B cell (primary cell): ENCODE measurements around the gene PPP4R1. TPM values are rescaled to one million over a fixed set of nuclear protein-coding genes. Genes with fewer than 3 reads are reported as not detected.

ENCODE experiments used
- ATAC-seq: fragments of 200-7000 bp; cut with Tn5 transposase; one replicate; pipeline ENCODE4 v1.10.0; 2021; ENCODE audit warnings: low read depth, mild to moderate bottlenecking, moderate number of reproducible peaks, moderate library complexity
- CTCF ChIA-PET: fragments of 350-600 bp; sonication (Branson Sonifier 250); formaldehyde crosslinking; loops from one replicate; lab custom pipeline; 2021; ENCODE audit warnings: antibody characterized with exemption, inconsistent platforms; lab: Charles Lee
- POLR2A ChIA-PET: fragments of 350-600 bp; sonication (Branson Sonifier 250); formaldehyde crosslinking; loops from one replicate; lab custom pipeline; 2021; ENCODE audit warnings: antibody characterized with exemption; lab: Charles Lee
- DNase-seq: peaks from one replicate; pipeline ENCODE4 v3.0.0; 2013
- H2AFZ ChIP-seq: 2 replicates; pipeline ENCODE4 v1.6.1; 2012; ENCODE audit warnings: mild to moderate bottlenecking, low read depth, low read length; ENCODE audit not compliant: insufficient read depth, poor library complexity, severe bottlenecking
- H3K27ac ChIP-seq, 2 donors: 1 replicate in 1 of 2; 2 replicates in 1 of 2; pipeline ENCODE4 v1.5.1; 2012 to 2013; ENCODE audit warnings: low read length in 2 of 2, mild to moderate bottlenecking in 2 of 2, moderate library complexity in 1 of 2
- H3K27me3 ChIP-seq, 4 experiments: fragments of 200-600 bp in 1 of 4; sonication (generic) in 1 of 4; replicated peaks in 1 of 4; 1 replicate in 2 of 4; 2 replicates in 2 of 4; pipeline versions ENCODE4 v1.6.1 to v1.7.0; 2013 to 2016; ENCODE audit warnings: low read length in 3 of 4, mild to moderate bottlenecking in 2 of 4, mixed read lengths in 1 of 4, moderate library complexity in 1 of 4; ENCODE audit not compliant: insufficient read depth in 4 of 4, control insufficient read depth in 3 of 4; ENCODE audit errors: control extremely low read depth in 1 of 4
- H3K36me3 ChIP-seq, 2 experiments: replicated peaks in 1 of 2; 1 replicate in 1 of 2; 2 replicates in 1 of 2; pipeline versions ENCODE4 v1.6.1 to v1.7.1; 2013; ENCODE audit warnings: low read length in 1 of 2; ENCODE audit not compliant: insufficient read depth in 2 of 2, control insufficient read depth in 1 of 2; ENCODE audit errors: control extremely low read depth in 1 of 2, extremely low read depth in 1 of 2
- H3K4me1 ChIP-seq, 2 donors: fragments of 200-600 bp in 1 of 2; sonication (generic) in 1 of 2; 1 replicate in 1 of 2; 2 replicates in 1 of 2; pipeline versions ENCODE4 v1.5.1 to v1.6.1; 2013 to 2017; ENCODE audit warnings: low read length in 2 of 2; ENCODE audit not compliant: control insufficient read depth in 2 of 2, insufficient read depth in 2 of 2
- H3K4me2 ChIP-seq: replicated peaks from 2 replicates; pipeline ENCODE3; 2012; ENCODE audit warnings: mild to moderate bottlenecking, low read depth, low read length; ENCODE audit not compliant: poor library complexity, severe bottlenecking
- H3K4me3 ChIP-seq, 5 experiments: fragments of 200-600 bp in 1 of 5; sonication (generic) in 1 of 5; 1 replicate in 3 of 5; 2 replicates in 2 of 5; pipeline versions ENCODE4 v1.5.1 to v1.7.0; 2011 to 2016; ENCODE audit warnings: low read length in 4 of 5, mild to moderate bottlenecking in 4 of 5, low read depth in 2 of 5, control low read depth in 1 of 5, moderate library complexity in 1 of 5; ENCODE audit not compliant: insufficient read depth in 1 of 5; ENCODE audit errors: control extremely low read depth in 1 of 5, extremely low read depth in 1 of 5
- H3K79me2 ChIP-seq: fragments of 200-600 bp; sonication (generic); one replicate; pipeline ENCODE4 v1.6.0; 2016; ENCODE audit warnings: low read length; ENCODE audit not compliant: control insufficient read depth, insufficient read depth
- H3K9ac ChIP-seq: fragments of 200-600 bp; sonication (generic); 2 replicates; pipeline ENCODE4 v1.6.1; 2017; ENCODE audit warnings: mild to moderate bottlenecking, low read length, moderate library complexity
- H3K9me3 ChIP-seq, 3 donors: one replicate each; pipeline versions ENCODE4 v1.6.1 to v1.7.1; 2013; ENCODE audit warnings: low read length in 2 of 3; ENCODE audit not compliant: control insufficient read depth in 2 of 3, insufficient read depth in 1 of 3; ENCODE audit errors: control extremely low read depth in 1 of 3
- H4K20me1 ChIP-seq: 2 replicates; pipeline ENCODE4 v1.6.0; 2012; ENCODE audit warnings: mild to moderate bottlenecking, low read length; ENCODE audit not compliant: insufficient read depth, control insufficient read depth, poor library complexity, severe bottlenecking
- H3K27ac Mint-ChIP-seq: one replicate; pipeline ENCODE4 v1.8.0; 2021; ENCODE audit warnings: mixed read lengths
- H3K27me3 Mint-ChIP-seq: one replicate; pipeline ENCODE4 v1.8.0; 2021; ENCODE audit warnings: mixed read lengths
- H3K4me1 Mint-ChIP-seq: one replicate; pipeline ENCODE4 v1.8.0; 2021; ENCODE audit warnings: mixed read lengths
- H3K4me3 Mint-ChIP-seq: one replicate; pipeline ENCODE4 v1.8.0; 2021; ENCODE audit warnings: mixed read lengths
- H3K9me3 Mint-ChIP-seq: one replicate; pipeline ENCODE4 v1.8.0; 2022; ENCODE audit warnings: mixed read lengths; ENCODE audit not compliant: insufficient read depth
- EZH2 ChIP-seq: IDR thresholded peaks from 2 replicates; pipeline ENCODE4 v1.6.1; 2012; ENCODE audit warnings: borderline replicate concordance, low read depth, mild to moderate bottlenecking, moderate library complexity, low read length; ENCODE audit not compliant: insufficient read depth, poor library complexity, severe bottlenecking
- WGBS: methylation state at CpG from one replicate; pipeline ENCODE4 v1.1.5; 2013; ENCODE audit warnings: missing lambda C conversion rate; ENCODE audit not compliant: insufficient coverage; 5-methylcytosine and 5-hydroxymethylcytosine counted together
- intact Hi-C: fragments of 100-400 bp; cut with micrococcal nuclease; formaldehyde crosslinking; loops from one replicate; pipeline ENCODE4 v1.10.0; 2022
- polyA plus RNA-seq: library from polyadenylated mRNA; depleted of rRNA; stranded (reverse); fragments of >200 nt; gene quantifications from 2 replicates; pipeline ENCODE4 v1.2.3, GENCODE V29; 2012
- total RNA-seq, 2 donors: library from RNA; stranded (reverse); fragments of 120-200 nt in 1 of 2; gene quantifications; 1 replicate in 1 of 2; 2 replicates in 1 of 2; pipeline versions ENCODE4 v1.2.3 to v1.2.4, GENCODE V29; 2013 to 2022
- TF ChIP-seq, protein P1 (sequence below): fragments of 200-600 bp; IDR thresholded peaks from one replicate; pipeline ENCODE4 v1.8.0; 2022; ENCODE audit warnings: antibody characterized with exemption, mild to moderate bottlenecking

Gene PPP4R1
- total and polyA plus RNA-seq, 2 donors (not counting 1 experiment from before 2014, with no cell fraction given): 33.4 to 57.1 TPM

GRCh38 chr18:9627642-9628041 lies 13.3 kb upstream of the PPP4R1 start:
- no peak overlapping the region for H3K27ac Mint-ChIP-seq
- ChIA-PET CTCF (interaction anchor here (0.7 kb wide), 1 partner anchor 107 kb away, joined by 3 read pairs; no protein-coding TSS in a partner anchor), POLR2A (no interaction called here)
- Histone ChIP-seq H3K36me3 (no peaks in the 10 kb centered on the region), H2AFZ (no peak overlapping the region), H3K9me3 (no peaks in the 10 kb centered on the region), H3K27ac (no peak overlapping the region), H3K27me3 (peaks cover 0 to 2% (median 0%) of the 10 kb centered on the region in 4 experiments), H3K4me3 (no peak overlapping the region), H3K9ac (no peak overlapping the region), H3K4me2 (no peak overlapping the region), H4K20me1 (no peaks in the 10 kb centered on the region), H3K4me1 (no peaks in the 10 kb centered on the region), H3K79me2 (no peaks in the 10 kb centered on the region)
- H3K9me3 Mint-ChIP-seq: no peaks in the 10 kb centered on the region
- intact Hi-C loops: no loop called here
- no peak for ATAC-seq
- peaks cover 9% of the 10 kb centered on the region for H3K27me3 Mint-ChIP-seq
- no peak overlapping the region for H3K4me3 Mint-ChIP-seq
- H3K4me1 Mint-ChIP-seq: no peaks in the 10 kb centered on the region
- TF ChIP-seq, protein P1, sequence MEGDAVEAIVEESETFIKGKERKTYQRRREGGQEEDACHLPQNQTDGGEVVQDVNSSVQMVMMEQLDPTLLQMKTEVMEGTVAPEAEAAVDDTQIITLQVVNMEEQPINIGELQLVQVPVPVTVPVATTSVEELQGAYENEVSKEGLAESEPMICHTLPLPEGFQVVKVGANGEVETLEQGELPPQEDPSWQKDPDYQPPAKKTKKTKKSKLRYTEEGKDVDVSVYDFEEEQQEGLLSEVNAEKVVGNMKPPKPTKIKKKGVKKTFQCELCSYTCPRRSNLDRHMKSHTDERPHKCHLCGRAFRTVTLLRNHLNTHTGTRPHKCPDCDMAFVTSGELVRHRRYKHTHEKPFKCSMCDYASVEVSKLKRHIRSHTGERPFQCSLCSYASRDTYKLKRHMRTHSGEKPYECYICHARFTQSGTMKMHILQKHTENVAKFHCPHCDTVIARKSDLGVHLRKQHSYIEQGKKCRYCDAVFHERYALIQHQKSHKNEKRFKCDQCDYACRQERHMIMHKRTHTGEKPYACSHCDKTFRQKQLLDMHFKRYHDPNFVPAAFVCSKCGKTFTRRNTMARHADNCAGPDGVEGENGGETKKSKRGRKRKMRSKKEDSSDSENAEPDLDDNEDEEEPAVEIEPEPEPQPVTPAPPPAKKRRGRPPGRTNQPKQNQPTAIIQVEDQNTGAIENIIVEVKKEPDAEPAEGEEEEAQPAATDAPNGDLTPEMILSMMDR: no peak
- TF ChIP-seq EZH2: no peak
- 97% methylated on average over 3 of the region's 3 CpGs for WGBS
- no peak for DNase-seq

- TF ChIP-seq, protein P1: no peak
- no peak for TF ChIP-seq EZH2
- peaks cover 7% of the 10 kb centered on the region for H3K4me1 Mint-ChIP-seq
- Histone ChIP-seq H3K4me1 (peaks cover 5 to 6% of the 10 kb centered on the region in 2 donors), H3K9ac (no peak overlapping the region), H3K79me2 (no peaks in the 10 kb centered on the region), H3K4me3 (no peak overlapping the region), H3K36me3 (no peaks in the 10 kb centered on the region), H3K27ac (no peak overlapping the region), H3K4me2 (no peak overlapping the region), H4K20me1 (no peaks in the 10 kb centered on the region), H3K9me3 (no peaks in the 10 kb centered on the region), H2AFZ (no peak overlapping the region), H3K27me3 (no peaks in the 10 kb centered on the region)
- POLR2A ChIA-PET: no interaction called here
- CTCF ChIA-PET: interaction anchor here (0.7 to 0.8 kb wide), 2 partner anchors 28 to 70 kb away, joined by 3 to 4 read pairs; no protein-coding TSS in a partner anchor
- H3K27me3 Mint-ChIP-seq: peaks cover 4% of the 10 kb centered on the region
- intact Hi-C loops: loop anchor here (10.0 kb wide), 4 partner anchors 475 to 1015 kb away; partner anchors contain the start of genes MTCL1, NAPG and RAB12
- ATAC-seq (no peak), DNase-seq (no peak)
- H3K9me3 Mint-ChIP-seq: no peaks in the 10 kb centered on the region
- no peak overlapping the region for H3K27ac Mint-ChIP-seq
- H3K4me3 Mint-ChIP-seq: no peak overlapping the region
- 100% methylated on average over 2 of the region's 8 CpGs for WGBS
These were observed 5.6 kb upstream of the PPP4R1 start for GRCh38 chr18:9619990-9620389.
